Retinal pigment epithelial cell (primary cell): ENCODE data around the gene SPATA31D3.
"Not testable (repeated sequence)": the region's sequence is repeated elsewhere in the genome, so short reads cannot be mapped to it uniquely, and the experiment has no call there.

Source experiments
- DNase-seq: peaks from one replicate; pipeline ENCODE4 v3.0.0-alpha.2; 2010; ENCODE audit warnings: low read depth
- H3K4me3 ChIP-seq: 2 replicates; pipeline ENCODE4 v1.5.1; 2011; ENCODE audit warnings: mild to moderate bottlenecking, low read length, control low read depth, moderate library complexity
- CTCF ChIP-seq: conservative IDR thresholded peaks from 2 replicates; pipeline ENCODE4 v1.5.1; 2011; ENCODE audit warnings: low read depth, low read length, control low read depth, inconsistent platforms

Gene SPATA31D3

GRCh38 chr9:81943393-81943792, at the start of gene SPATA31D3:
TSS of gene SPATA31D3 (plus strand) at chr9:81943500. CDS start at chr9:81943586, 86 bp downstream.
- DNase-seq, result not testable (repeated sequence)

GRCh38 chr9:81893929-81894328, 49.4 kb upstream of the SPATA31D3 start:
- no peak for TF ChIP-seq CTCF
- H3K4me3 ChIP-seq, result no peak overlapping the region
- no peak for DNase-seq

More at GRCh38 chr9:81943393-81943792, at the start of gene SPATA31D3:
- H3K4me3 ChIP-seq, result not testable (repeated sequence)

- no peak for TF ChIP-seq CTCF
- no peak for DNase-seq
- H3K4me3 ChIP-seq, result no peak overlapping the region
Observed at GRCh38 chr9:81894891-81895290, 48.4 kb upstream of the SPATA31D3 start.

- DNase-seq, result no peak
- no peak overlapping the region for H3K4me3 ChIP-seq
- TF ChIP-seq CTCF, result no peak
Observed at GRCh38 chr9:81896070-81896469, 47.2 kb upstream of the SPATA31D3 start.

GRCh38 chr9:81898851-81899250, 44.4 kb upstream of the SPATA31D3 start:
- no peak overlapping the region for H3K4me3 ChIP-seq
- no peak for TF ChIP-seq CTCF
- DNase-seq, result no peak

GRCh38 chr9:81902196-81902595, 41.1 kb upstream of the SPATA31D3 start:
- DNase-seq, result no peak
- no peak overlapping the region for H3K4me3 ChIP-seq
- TF ChIP-seq CTCF, result no peak

- no peak for DNase-seq
- no peak overlapping the region for H3K4me3 ChIP-seq
- no peak for TF ChIP-seq CTCF
Observed at GRCh38 chr9:81902626-81903025, 40.7 kb upstream of the SPATA31D3 start.

- TF ChIP-seq CTCF, result no peak
- no peak for DNase-seq
- H3K4me3 ChIP-seq, result no peak overlapping the region
Observed at GRCh38 chr9:81906671-81907070, 36.6 kb upstream of the SPATA31D3 start.
